PFSK-1 (cell line): ENCODE measurements around the gene DPF1.

Experiments used
- FOXP2 ChIP-seq: optimal IDR thresholded peaks from 2 replicates; pipeline ENCODE3; 2011; ENCODE audit warnings: borderline replicate concordance, control low read depth, inconsistent platforms; ENCODE audit not compliant: insufficient read depth; ENCODE audit errors: extremely low read length, extremely low read depth
- POLR2AphosphoS5 ChIP-seq: IDR thresholded peaks from 2 replicates; pipeline ENCODE4 v1.6.1; 2012; ENCODE audit warnings: low read depth, mild to moderate bottlenecking, control low read depth, low read length, moderate library complexity
- REST ChIP-seq, 2 experiments: IDR thresholded peaks; 2 replicates each; pipeline versions ENCODE4 v1.6.1 to v1.8.0; 2011 to 2012; ENCODE audit warnings: low read depth in 2 of 2, low read length in 2 of 2, control low read depth in 1 of 2, inconsistent platforms in 1 of 2, mild to moderate bottlenecking in 1 of 2, moderate library complexity in 1 of 2; ENCODE audit not compliant: insufficient read depth in 1 of 2
- SIN3A ChIP-seq: IDR thresholded peaks from 2 replicates; pipeline ENCODE4 v1.6.1; 2012; ENCODE audit warnings: mild to moderate bottlenecking, low read length, moderate library complexity, borderline replicate concordance; ENCODE audit not compliant: insufficient read depth
- TAF1 ChIP-seq: IDR thresholded peaks from 2 replicates; pipeline ENCODE4 v1.6.1; 2012; ENCODE audit warnings: low read length, control low read depth, borderline replicate concordance; ENCODE audit not compliant: insufficient read depth

The DPF1 gene

GRCh38 chr19:38223617-38224013, 407 bp downstream of the DPF1 start:
- no peak for TF ChIP-seq SIN3A

GRCh38 chr19:38223119-38223523, 901 bp downstream of the DPF1 start:
- no peak for TF ChIP-seq FOXP2
- TF ChIP-seq POLR2AphosphoS5 = no peak
- TF ChIP-seq TAF1 = no peak
- no peak for TF ChIP-seq REST (IDR thresholded peaks at IDR 0.05; ENCODE audit: insufficient read depth in 1 of 2, low read depth in 2 of 2, low read length in 2 of 2)
- no peak for TF ChIP-seq SIN3A

- no peak for TF ChIP-seq REST (IDR thresholded peaks at IDR 0.05; ENCODE audit: insufficient read depth in 1 of 2, low read depth in 2 of 2, low read length in 2 of 2)
- TF ChIP-seq SIN3A = no peak
- no peak for TF ChIP-seq POLR2AphosphoS5
- no peak for TF ChIP-seq TAF1
- TF ChIP-seq FOXP2 = no peak
Measured at GRCh38 chr19:38221919-38222830, 1.8 kb downstream of the DPF1 start.

GRCh38 chr19:38221421-38221820, 2.6 kb downstream of the DPF1 start:
- TF ChIP-seq TAF1 (no peak), FOXP2 (no peak), POLR2AphosphoS5 (no peak), REST (IDR thresholded peaks at IDR 0.05; ENCODE audit: insufficient read depth in 1 of 2, low read depth in 2 of 2, low read length in 2 of 2) (no peak), SIN3A (no peak)

- TF ChIP-seq REST (IDR thresholded peaks at IDR 0.05; ENCODE audit: insufficient read depth in 1 of 2, low read depth in 2 of 2, low read length in 2 of 2) (no peak), TAF1 (no peak), SIN3A (no peak), FOXP2 (no peak), POLR2AphosphoS5 (no peak)
Measured at GRCh38 chr19:38219221-38219620, 4.8 kb downstream of the DPF1 start.
